GM18526 (cell line): ENCODE results near the gene SLC22A6.

Source experiments
- POLR2A ChIP-seq: IDR thresholded peaks from 3 replicates; pipeline ENCODE4 v1.6.1; 2011; ENCODE audit not compliant: insufficient read length; ENCODE audit errors: extremely low read depth

The SLC22A6 gene

DNA sequence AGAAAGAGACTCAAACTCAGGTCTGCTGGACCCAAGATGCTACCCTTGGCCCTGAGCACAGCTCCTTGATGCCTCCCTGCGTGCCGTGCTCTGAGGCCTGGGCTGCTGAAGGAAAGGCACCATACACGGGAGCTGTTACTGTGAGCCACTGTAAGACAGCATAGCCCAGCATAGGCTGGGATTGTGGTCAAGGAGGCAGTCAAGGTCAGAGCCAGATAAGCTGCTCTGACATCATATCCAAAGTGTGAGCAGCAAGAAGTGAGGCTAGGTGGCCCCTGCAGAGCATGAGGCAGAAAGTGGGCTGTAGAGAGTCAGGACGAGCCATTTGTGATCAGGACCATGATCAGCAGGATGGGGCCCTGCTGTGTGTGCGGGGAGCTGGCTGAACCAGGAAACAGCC lies 23.2 kb upstream of the SLC22A6 start:
- no peak for TF ChIP-seq POLR2A

DNA sequence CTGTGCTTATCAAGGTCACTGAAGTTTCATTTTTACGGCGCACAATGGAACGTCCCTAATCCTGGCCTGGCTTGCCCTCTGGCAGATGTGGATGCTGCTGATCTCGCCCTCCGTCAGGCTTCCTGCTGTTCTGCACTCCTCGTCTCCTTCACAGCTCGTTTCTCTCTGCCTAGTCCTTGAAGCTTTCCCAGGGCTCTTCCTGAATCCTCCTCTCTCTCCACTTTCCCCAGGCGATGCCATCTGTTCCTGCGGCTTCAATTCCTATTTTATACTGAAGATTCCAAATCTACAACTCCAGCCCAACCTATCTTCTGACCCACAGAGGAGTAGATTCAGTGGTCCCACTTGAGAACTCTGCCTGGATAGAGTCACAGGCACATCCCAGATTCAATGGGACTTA lies 16.7 kb upstream of the SLC22A6 start:
- no peak for TF ChIP-seq POLR2A

DNA sequence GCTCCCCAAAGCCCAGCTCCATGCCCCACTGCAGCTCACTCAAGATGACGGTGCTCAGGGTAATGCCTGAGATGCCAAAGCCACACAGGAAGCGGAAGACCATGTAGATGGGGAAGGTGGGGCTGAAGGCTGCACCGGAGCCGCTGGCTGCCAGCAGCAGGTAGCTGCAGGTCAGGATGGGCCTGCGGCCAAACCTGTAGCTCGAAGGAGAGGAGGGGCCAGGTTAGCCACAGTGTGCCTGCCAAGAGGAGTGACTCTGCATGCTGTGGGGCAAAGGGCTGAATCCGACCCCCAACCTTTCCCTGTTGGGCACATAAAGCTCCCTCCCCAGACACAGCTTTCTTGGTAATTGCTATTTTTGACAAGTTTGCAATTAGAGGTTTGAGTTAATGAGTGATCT lies 14.9 kb upstream of the SLC22A6 start:
- TF ChIP-seq POLR2A: no peak

GRCh38 chr11:62999156-62999555 lies 14.4 kb upstream of the SLC22A6 start:
- no peak for TF ChIP-seq POLR2A

- no peak for TF ChIP-seq POLR2A
Measured at GRCh38 chr11:62996271-62996670, 11.5 kb upstream of the SLC22A6 start.

GRCh38 chr11:62994775-62995174 lies 10.0 kb upstream of the SLC22A6 start:
- no peak for TF ChIP-seq POLR2A

DNA sequence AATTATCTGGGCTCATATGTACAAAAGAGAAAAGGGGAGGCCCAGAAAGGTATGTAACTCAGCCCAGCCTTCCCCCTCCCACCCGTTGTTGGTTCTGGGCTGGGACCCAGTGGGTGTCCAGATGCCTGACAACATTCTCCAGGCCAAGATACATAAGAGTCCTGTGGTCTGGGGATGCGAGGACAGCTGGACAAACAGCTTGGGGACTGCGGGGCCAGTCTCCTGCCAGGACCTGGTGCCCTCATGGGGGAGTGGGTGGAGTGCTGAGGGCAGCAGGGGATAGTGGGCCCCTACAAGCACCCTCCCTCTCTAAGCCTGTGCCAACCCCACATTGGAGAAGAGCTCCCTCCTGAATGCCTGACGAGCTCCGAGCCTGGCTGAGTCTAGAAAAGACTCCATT lies 3.5 kb upstream of the SLC22A6 start:
- TF ChIP-seq POLR2A: no peak

DNA sequence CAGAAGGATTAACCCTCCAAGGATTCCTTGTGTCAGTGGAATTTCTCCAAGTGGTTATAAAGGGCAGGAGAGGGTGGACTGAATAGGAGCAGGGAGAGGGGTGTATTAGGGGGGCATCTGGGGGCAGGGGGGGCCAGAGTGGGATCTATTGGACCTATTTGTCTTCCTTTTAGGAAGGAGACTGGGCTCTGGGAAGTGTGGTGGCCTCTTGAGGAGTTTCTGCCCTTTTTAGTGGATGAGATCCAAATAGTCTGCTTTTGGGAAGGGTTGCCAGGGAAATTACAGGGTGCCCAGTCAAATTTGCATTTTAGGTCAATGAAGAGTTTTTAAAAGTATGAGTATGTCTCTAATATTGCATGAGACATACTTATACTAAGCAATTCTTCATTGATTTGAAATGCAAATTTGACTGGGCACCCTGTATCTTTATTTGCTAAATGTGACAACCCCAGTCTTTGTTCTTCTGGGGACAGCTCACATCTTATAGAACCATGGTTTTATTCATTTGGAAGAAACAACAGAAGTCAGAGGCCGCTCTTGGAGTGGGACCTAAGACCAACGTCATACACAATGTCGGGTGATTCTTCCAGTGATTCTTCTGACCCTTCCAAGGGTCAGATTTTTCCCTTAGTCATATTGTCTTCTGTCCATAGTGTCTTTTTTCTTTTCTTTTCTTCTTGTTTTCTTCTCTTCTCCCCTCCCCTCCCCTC lies 429 bp upstream of the SLC22A6 start:
- no peak for TF ChIP-seq POLR2A

GRCh38 chr11:62983536-62984199 lies 1.1 kb downstream of the SLC22A6 start:
- no peak for TF ChIP-seq POLR2A

GRCh38 chr11:62981743-62982142 lies 3.0 kb downstream of the SLC22A6 start:
- no peak for TF ChIP-seq POLR2A

GRCh38 chr11:62980133-62980760 lies 4.5 kb downstream of the SLC22A6 start:
- no peak for TF ChIP-seq POLR2A

DNA sequence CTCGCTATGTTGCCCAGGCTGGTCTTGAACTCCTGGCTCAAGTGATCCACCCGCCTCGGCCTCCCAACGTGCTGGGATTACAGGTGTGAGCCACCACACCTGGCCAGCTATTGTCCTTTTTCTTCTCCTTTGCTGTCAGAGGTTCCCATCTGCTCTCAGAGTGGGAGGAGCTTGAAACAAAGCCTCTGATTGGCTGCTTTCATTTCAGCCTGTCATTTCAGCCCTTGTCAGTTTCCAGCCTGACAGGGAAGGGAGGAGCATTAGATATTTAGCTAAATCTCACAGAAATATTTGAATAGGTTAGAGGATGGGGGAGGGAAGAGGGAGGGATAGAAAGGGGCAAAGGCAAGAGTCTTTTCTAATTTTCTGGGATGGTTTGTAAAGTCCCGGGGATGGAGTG lies 8.7 kb downstream of the SLC22A6 start:
- no peak for TF ChIP-seq POLR2A

DNA sequence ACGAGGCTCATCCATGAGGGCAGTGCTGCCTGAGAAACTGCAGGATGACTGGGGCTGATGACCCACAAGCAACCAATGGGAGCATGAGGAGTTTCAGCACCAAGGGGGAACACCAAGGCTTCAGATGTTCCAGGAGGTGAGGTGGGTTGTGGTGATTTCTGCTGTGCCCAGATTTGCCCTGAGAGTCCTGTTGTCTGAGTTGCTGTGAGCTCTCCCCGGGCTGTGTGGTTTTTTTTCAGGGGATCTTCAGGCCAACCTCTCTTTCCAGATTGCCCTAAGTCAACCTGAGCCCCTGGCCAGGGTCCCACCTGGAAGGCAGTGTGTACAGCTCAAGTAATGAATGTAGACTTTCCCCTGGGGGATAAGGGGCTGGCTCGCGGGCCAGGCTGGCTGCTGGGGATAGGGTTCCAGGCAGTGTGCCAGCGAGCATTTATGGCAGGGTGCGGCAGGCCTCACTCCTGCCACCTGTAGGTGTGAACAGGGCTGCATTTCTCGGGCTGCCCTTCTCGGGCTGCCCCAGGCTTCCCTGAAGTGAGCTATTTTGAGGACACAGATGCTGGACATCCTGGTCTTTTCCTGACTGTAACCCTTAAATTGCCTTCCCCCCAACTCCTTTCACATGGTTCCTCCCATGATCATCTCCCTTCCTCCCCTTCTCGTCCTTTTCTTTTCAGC lies 9.8 kb downstream of the SLC22A6 start:
- TF ChIP-seq POLR2A: no peak

GRCh38 chr11:62965574-62965973 lies 19.2 kb downstream of the SLC22A6 start:
- no peak for TF ChIP-seq POLR2A

GRCh38 chr11:62962391-62962790 lies 22.4 kb downstream of the SLC22A6 start:
- TF ChIP-seq POLR2A: no peak
